ENCODE measurements around the gene SLC30A10. TPM values are rescaled to one million over a fixed set of nuclear protein-coding genes. Genes with fewer than 3 reads are reported as not detected.
"Not testable (repeated sequence)": the region's sequence is repeated elsewhere in the genome, so short reads cannot be mapped to it uniquely, and the experiment has no call there.

SLC30A10 gene

GRCh38 chr1:219872538-219872937, 55.8 kb downstream of the SLC30A10 start:
- H4K8ac ChIP-seq (ENCODE audit: low read depth, low read length); H4K91ac ChIP-seq (ENCODE audit: low read depth, low read length, poor library complexity); H3K4me2 ChIP-seq (ENCODE audit: insufficient read depth, low read length, poor library complexity, severe bottlenecking); H2BK5ac ChIP-seq (ENCODE audit: low read length); DNase-seq (ENCODE audit: low spot score); H2AFZ ChIP-seq (ENCODE audit: low read length); H3K27ac ChIP-seq (replicated peaks; ENCODE audit: low read length); H3K14ac ChIP-seq (ENCODE audit: low read length); H2BK15ac ChIP-seq (ENCODE audit: low read length); H3K36me3 ChIP-seq (replicated peaks in 1 of 2; ENCODE audit: control insufficient read depth in 2 of 2, insufficient read depth in 2 of 2, low read length in 2 of 2); H2BK120ac ChIP-seq (ENCODE audit: low read depth, low read length); H3K27me3 ChIP-seq (ENCODE audit: control insufficient read depth in 3 of 3, insufficient read depth in 3 of 3, low read depth in 1 of 3, low read length in 3 of 3); H3K18ac ChIP-seq (ENCODE audit: low read length); H3K79me1 ChIP-seq (ENCODE audit: low read depth, low read length); H2AK5ac ChIP-seq (ENCODE audit: low read depth, low read length); H3K4me1 ChIP-seq (ENCODE audit: control insufficient read depth in 2 of 2, insufficient read depth in 1 of 2, low read depth in 1 of 2, low read length in 2 of 2); H3K23ac ChIP-seq (ENCODE audit: low read depth, low read length, poor library complexity); H3K4me3 ChIP-seq (ENCODE audit: low read length in 2 of 2); H3K9me3 ChIP-seq (replicated peaks in 1 of 2; ENCODE audit: control insufficient read depth in 2 of 2, insufficient read depth in 1 of 2, low read depth in 1 of 2, low read length in 2 of 2); H3K4ac ChIP-seq (ENCODE audit: low read length); H2BK12ac ChIP-seq (ENCODE audit: low read length); H3K9ac ChIP-seq (ENCODE audit: low read depth, low read length, poor library complexity): not testable (repeated sequence)
- WGBS, 2 donors (ENCODE audit: extremely low coverage in 2 of 2, insufficient read length in 2 of 2, insufficient replicate concordance in 1 of 2) = no CpG with 5 or more reads among the region's 1 CpG

DNA sequence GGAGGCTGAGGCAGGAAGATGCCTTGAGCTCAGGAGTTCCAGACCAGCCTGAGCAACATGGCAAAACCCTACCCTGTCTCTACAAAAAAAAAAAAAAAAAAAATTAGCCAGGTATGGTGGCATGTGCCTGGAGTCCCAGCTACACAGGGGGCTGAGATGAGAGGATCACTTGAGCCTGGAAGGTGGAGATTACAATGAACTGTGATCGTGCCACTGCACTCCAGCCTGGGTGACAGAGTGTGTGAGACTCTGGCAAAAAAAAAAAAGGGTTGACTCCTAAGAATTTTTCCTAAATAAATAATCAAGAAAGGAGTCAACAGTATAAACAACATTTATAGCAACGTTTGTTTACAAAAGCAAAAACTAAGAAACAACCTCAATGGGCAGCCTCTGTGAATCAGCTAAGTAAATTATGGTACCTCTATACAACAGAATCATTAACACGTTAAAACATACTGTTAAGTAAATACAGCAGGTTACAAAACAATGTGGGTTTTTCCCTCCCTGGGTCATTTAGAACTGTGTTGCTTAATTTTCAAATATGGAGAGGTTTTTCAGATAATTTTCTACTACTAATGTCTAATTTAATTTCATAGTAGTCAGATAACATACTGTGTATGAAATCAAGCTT, 56.8 kb downstream of the SLC30A10 start:
- no CpG with 5 or more reads among the region's 3 CpGs for WGBS, 2 donors (ENCODE audit: extremely low coverage in 2 of 2, insufficient read length in 2 of 2, insufficient replicate concordance in 1 of 2)
- Histone ChIP-seq H3K4me3 (ENCODE audit: low read length in 2 of 2) (no peak overlapping the region), H2BK12ac (ENCODE audit: low read length) (no peak overlapping the region), H3K18ac (ENCODE audit: low read length) (no peak overlapping the region), H2BK15ac (ENCODE audit: low read length) (no peak overlapping the region), H2AK5ac (ENCODE audit: low read depth, low read length) (no peak overlapping the region), H2BK5ac (ENCODE audit: low read length) (no peak overlapping the region), H3K27ac (replicated peaks; ENCODE audit: low read length) (no peak overlapping the region), H3K4ac (ENCODE audit: low read length) (no peak overlapping the region), H3K9ac (ENCODE audit: low read depth, low read length, poor library complexity) (no peak overlapping the region), H4K8ac (ENCODE audit: low read depth, low read length) (no peak overlapping the region), H4K91ac (ENCODE audit: low read depth, low read length, poor library complexity) (no peak overlapping the region), H3K27me3 (ENCODE audit: control insufficient read depth in 3 of 3, insufficient read depth in 3 of 3, low read depth in 1 of 3, low read length in 3 of 3) (no peaks in the 10 kb centered on the region), H3K4me1 (ENCODE audit: control insufficient read depth in 2 of 2, insufficient read depth in 1 of 2, low read depth in 1 of 2, low read length in 2 of 2) (peaks cover 0 to 5% of the 10 kb centered on the region in 2 donors), H3K36me3 (replicated peaks in 1 of 2; ENCODE audit: control insufficient read depth in 2 of 2, insufficient read depth in 2 of 2, low read length in 2 of 2) (no peaks in the 10 kb centered on the region), H2AFZ (ENCODE audit: low read length) (no peak overlapping the region), H3K79me1 (ENCODE audit: low read depth, low read length) (no peaks in the 10 kb centered on the region), H2BK120ac (ENCODE audit: low read depth, low read length) (no peak overlapping the region), H3K23ac (ENCODE audit: low read depth, low read length, poor library complexity) (no peak overlapping the region), H3K4me2 (ENCODE audit: insufficient read depth, low read length, poor library complexity, severe bottlenecking) (no peak overlapping the region), H3K9me3 (replicated peaks in 1 of 2; ENCODE audit: control insufficient read depth in 2 of 2, insufficient read depth in 1 of 2, low read depth in 1 of 2, low read length in 2 of 2) (no peaks in the 10 kb centered on the region), H3K14ac (ENCODE audit: low read length) (no peak overlapping the region)
- no peak for DNase-seq (ENCODE audit: low spot score)

- not testable (repeated sequence) for H2BK15ac ChIP-seq (ENCODE audit: low read length); H3K4me3 ChIP-seq (ENCODE audit: low read length in 2 of 2); H2BK5ac ChIP-seq (ENCODE audit: low read length); H3K4me2 ChIP-seq (ENCODE audit: insufficient read depth, low read length, poor library complexity, severe bottlenecking); H3K36me3 ChIP-seq (replicated peaks in 1 of 2; ENCODE audit: control insufficient read depth in 2 of 2, insufficient read depth in 2 of 2, low read length in 2 of 2); H3K9me3 ChIP-seq (replicated peaks in 1 of 2; ENCODE audit: control insufficient read depth in 2 of 2, insufficient read depth in 1 of 2, low read depth in 1 of 2, low read length in 2 of 2); H4K8ac ChIP-seq (ENCODE audit: low read depth, low read length); H2BK120ac ChIP-seq (ENCODE audit: low read depth, low read length); H2BK12ac ChIP-seq (ENCODE audit: low read length); H2AFZ ChIP-seq (ENCODE audit: low read length); H3K18ac ChIP-seq (ENCODE audit: low read length); H3K27me3 ChIP-seq (ENCODE audit: control insufficient read depth in 3 of 3, insufficient read depth in 3 of 3, low read depth in 1 of 3, low read length in 3 of 3); H2AK5ac ChIP-seq (ENCODE audit: low read depth, low read length); H3K23ac ChIP-seq (ENCODE audit: low read depth, low read length, poor library complexity); H3K9ac ChIP-seq (ENCODE audit: low read depth, low read length, poor library complexity); H3K4me1 ChIP-seq (ENCODE audit: control insufficient read depth in 2 of 2, insufficient read depth in 1 of 2, low read depth in 1 of 2, low read length in 2 of 2); H3K14ac ChIP-seq (ENCODE audit: low read length); DNase-seq (ENCODE audit: low spot score); H3K27ac ChIP-seq (replicated peaks; ENCODE audit: low read length); H3K4ac ChIP-seq (ENCODE audit: low read length); H3K79me1 ChIP-seq (ENCODE audit: low read depth, low read length); H4K91ac ChIP-seq (ENCODE audit: low read depth, low read length, poor library complexity)
- no CpG with 5 or more reads among the region's 3 CpGs for WGBS, 2 donors (ENCODE audit: extremely low coverage in 2 of 2, insufficient read length in 2 of 2, insufficient replicate concordance in 1 of 2)
Observed at GRCh38 chr1:219868615-219869014, 59.7 kb downstream of the SLC30A10 start.

Small RNAs within 50 kb of the gene (small RNA-seq; reads per million reads assigned to genes)
- not detected for gene RF00012 (ENCODE audit: insufficient read depth)

Measured in neuronal stem cell (in vitro differentiated cells).